Liver (tissue), 9 donors: Measurements from ENCODE around the gene EVL. TPM values are rescaled to one million over a fixed set of nuclear protein-coding genes. Genes with fewer than 3 reads are reported as not detected.

ENCODE experiments used
- DNase-seq: peaks from one replicate; pipeline ENCODE4 v3.0.0-alpha.2; 2017; ENCODE audit warnings: low spot score
- H3K27ac ChIP-seq, 2 donors: one replicate each; pipeline ENCODE4 v1.7.0; 2013; ENCODE audit warnings: inconsistent platforms in 2 of 2, low read length in 2 of 2, control low read depth in 1 of 2, low read depth in 1 of 2, mild to moderate bottlenecking in 1 of 2
- H3K27me3 ChIP-seq, 4 donors: one replicate each; pipeline versions ENCODE4 v1.6.1 to v1.7.0; 2013; ENCODE audit warnings: low read length in 3 of 4, inconsistent platforms in 1 of 4, mild to moderate bottlenecking in 1 of 4, moderate library complexity in 1 of 4; ENCODE audit not compliant: control insufficient read depth in 4 of 4, insufficient read depth in 4 of 4
- H3K36me3 ChIP-seq, 4 donors: one replicate each; pipeline versions ENCODE4 v1.6.1 to v1.7.0; 2013; ENCODE audit warnings: low read length in 3 of 4, mild to moderate bottlenecking in 3 of 4, low read depth in 1 of 4, moderate library complexity in 1 of 4; ENCODE audit not compliant: control insufficient read depth in 4 of 4, insufficient read depth in 3 of 4
- H3K4me1 ChIP-seq, 4 donors: one replicate each; pipeline versions ENCODE4 v1.6.1 to v1.7.0; 2013; ENCODE audit warnings: low read length in 3 of 4, mild to moderate bottlenecking in 3 of 4, moderate library complexity in 1 of 4; ENCODE audit not compliant: control insufficient read depth in 4 of 4, insufficient read depth in 4 of 4
- H3K4me3 ChIP-seq, 3 donors: one replicate each; pipeline versions ENCODE4 v1.6.1 to v1.7.0; 2013; ENCODE audit warnings: low read length in 3 of 3, control low read depth in 1 of 3, low read depth in 1 of 3, mild to moderate bottlenecking in 1 of 3
- H3K9ac ChIP-seq, 2 donors: one replicate each; pipeline ENCODE4 v1.7.0; 2013; ENCODE audit warnings: low read length in 2 of 2, mild to moderate bottlenecking in 2 of 2, moderate library complexity in 2 of 2, control low read depth in 1 of 2, low read depth in 1 of 2
- H3K9me3 ChIP-seq, 4 donors: one replicate each; pipeline versions ENCODE4 v1.6.1 to v1.7.0; 2013; ENCODE audit warnings: low read length in 3 of 4; ENCODE audit not compliant: control insufficient read depth in 4 of 4
- CTCF ChIP-seq: fragments of 150-350 bp; IDR thresholded peaks from 2 replicates; pipeline ENCODE4 v1.5.1; 2017; ENCODE audit warnings: improper control_type of control experiment, low read depth, low read length; ENCODE audit not compliant: missing input control
- FOXA2 ChIP-seq: IDR thresholded peaks from 2 replicates; pipeline ENCODE4 v1.6.1; 2016; ENCODE audit warnings: antibody characterized with exemption
- GABPA ChIP-seq, 2 donors: IDR thresholded peaks in 1 of 2; conservative IDR thresholded peaks in 1 of 2; 2 replicates each; pipeline ENCODE4 v1.6.1; 2016; ENCODE audit warnings: antibody characterized with exemption in 2 of 2, mild to moderate bottlenecking in 1 of 2, moderate library complexity in 1 of 2
- HNF4G ChIP-seq: IDR thresholded peaks from 2 replicates; pipeline ENCODE4 v1.6.1; 2016; ENCODE audit warnings: antibody characterized with exemption
- JUND ChIP-seq, 2 donors: IDR thresholded peaks; 2 replicates each; pipeline ENCODE4 v1.6.1; 2016; ENCODE audit warnings: antibody characterized with exemption in 2 of 2
- NR2F2 ChIP-seq: IDR thresholded peaks from 2 replicates; pipeline ENCODE4 v1.6.1; 2016; ENCODE audit warnings: antibody characterized with exemption
- RAD21 ChIP-seq, 2 donors: IDR thresholded peaks; 2 replicates each; pipeline ENCODE4 v1.6.1; 2016; ENCODE audit warnings: antibody characterized with exemption in 2 of 2, mild to moderate bottlenecking in 2 of 2
- SP1 ChIP-seq: IDR thresholded peaks from 2 replicates; pipeline ENCODE4 v1.6.1; 2018; ENCODE audit warnings: antibody characterized with exemption, mild to moderate bottlenecking
- TAF1 ChIP-seq: conservative IDR thresholded peaks from 2 replicates; pipeline ENCODE4 v1.6.1; 2016; ENCODE audit warnings: antibody characterized with exemption, mild to moderate bottlenecking
- YY1 ChIP-seq: IDR thresholded peaks from 2 replicates; pipeline ENCODE4 v1.6.1; 2016; ENCODE audit warnings: antibody characterized with exemption, mild to moderate bottlenecking
- WGBS: extraction: QIAGEN DNeasy Blood & Tissue Kit; methylation state at CpG from one replicate; pipeline ENCODE4 v1.1.7; 2013; 5-methylcytosine and 5-hydroxymethylcytosine counted together
- polyA plus RNA-seq, 2 donors: library from polyadenylated mRNA; stranded (reverse) in 1 of 2; unstranded in 1 of 2; fragments of 200-250 nt in 1 of 2; fragments of >200 nt in 1 of 2; fragmentation: Nextera tagmentation in 1 of 2; extraction: Ambion mirVana in 1 of 2; gene quantifications; one replicate each; pipeline versions ENCODE4 v1.2.1 to v1.2.3, GENCODE V29; 2013 to 2015
- total RNA-seq, 2 donors: library from RNA; depleted of rRNA; stranded (reverse); fragments of >200 nt; gene quantifications; one replicate each; pipeline ENCODE4 v1.2.3, GENCODE V29; 2014
- TF ChIP-seq, protein P1 (sequence below): IDR thresholded peaks from 2 replicates; pipeline ENCODE4 v1.6.1; 2016; ENCODE audit warnings: antibody characterized with exemption
- TF ChIP-seq, protein P2 (sequence below): IDR thresholded peaks from 2 replicates; pipeline ENCODE4 v1.6.1; 2016; ENCODE audit warnings: antibody characterized with exemption
- TF ChIP-seq, protein P3 (sequence below): IDR thresholded peaks from 2 replicates; pipeline ENCODE4 v1.6.1; 2016; ENCODE audit warnings: antibody characterized with exemption, mild to moderate bottlenecking
- donor health status: healthy.
- donor health status: healthy.
- donor health status: healthy.
- donor health status: healthy.
- donor health status: healthy.

Gene EVL
- total and polyA plus RNA-seq, 4 donors: 11.3 to 85.9 (median 33.9) TPM

- H3K27ac ChIP-seq: no peak overlapping the region
- H3K9me3 ChIP-seq: no peaks in the 10 kb centered on the region
- no peaks in the 10 kb centered on the region for H3K27me3 ChIP-seq
- H3K9ac ChIP-seq: no peak overlapping the region
- no peaks in the 10 kb centered on the region for H3K36me3 ChIP-seq
- H3K4me1 ChIP-seq: peaks cover 3 to 12% (median 9%) of the 10 kb centered on the region in 4 donors
- no peak overlapping the region for H3K4me3 ChIP-seq
- TF ChIP-seq YY1: no peak
- TF ChIP-seq, protein P1, sequence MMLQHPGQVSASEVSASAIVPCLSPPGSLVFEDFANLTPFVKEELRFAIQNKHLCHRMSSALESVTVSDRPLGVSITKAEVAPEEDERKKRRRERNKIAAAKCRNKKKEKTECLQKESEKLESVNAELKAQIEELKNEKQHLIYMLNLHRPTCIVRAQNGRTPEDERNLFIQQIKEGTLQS: no peak
- no peak for TF ChIP-seq RAD21 (IDR thresholded peaks at IDR 0.05)
- TF ChIP-seq TAF1: no peak
- no peak for TF ChIP-seq SP1
- TF ChIP-seq NR2F2: no peak
- no peak for TF ChIP-seq JUND (IDR thresholded peaks at IDR 0.05)
- no peak for TF ChIP-seq CTCF
- TF ChIP-seq GABPA (IDR thresholded peaks at IDR 0.05 in 1 of 2, conservative IDR thresholded peaks at IDR 0.05 in 1 of 2): no peak
- TF ChIP-seq, protein P2, sequence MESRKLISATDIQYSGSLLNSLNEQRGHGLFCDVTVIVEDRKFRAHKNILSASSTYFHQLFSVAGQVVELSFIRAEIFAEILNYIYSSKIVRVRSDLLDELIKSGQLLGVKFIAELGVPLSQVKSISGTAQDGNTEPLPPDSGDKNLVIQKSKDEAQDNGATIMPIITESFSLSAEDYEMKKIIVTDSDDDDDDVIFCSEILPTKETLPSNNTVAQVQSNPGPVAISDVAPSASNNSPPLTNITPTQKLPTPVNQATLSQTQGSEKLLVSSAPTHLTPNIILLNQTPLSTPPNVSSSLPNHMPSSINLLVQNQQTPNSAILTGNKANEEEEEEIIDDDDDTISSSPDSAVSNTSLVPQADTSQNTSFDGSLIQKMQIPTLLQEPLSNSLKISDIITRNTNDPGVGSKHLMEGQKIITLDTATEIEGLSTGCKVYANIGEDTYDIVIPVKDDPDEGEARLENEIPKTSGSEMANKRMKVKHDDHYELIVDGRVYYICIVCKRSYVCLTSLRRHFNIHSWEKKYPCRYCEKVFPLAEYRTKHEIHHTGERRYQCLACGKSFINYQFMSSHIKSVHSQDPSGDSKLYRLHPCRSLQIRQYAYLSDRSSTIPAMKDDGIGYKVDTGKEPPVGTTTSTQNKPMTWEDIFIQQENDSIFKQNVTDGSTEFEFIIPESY: no peak
- TF ChIP-seq, protein P3, sequence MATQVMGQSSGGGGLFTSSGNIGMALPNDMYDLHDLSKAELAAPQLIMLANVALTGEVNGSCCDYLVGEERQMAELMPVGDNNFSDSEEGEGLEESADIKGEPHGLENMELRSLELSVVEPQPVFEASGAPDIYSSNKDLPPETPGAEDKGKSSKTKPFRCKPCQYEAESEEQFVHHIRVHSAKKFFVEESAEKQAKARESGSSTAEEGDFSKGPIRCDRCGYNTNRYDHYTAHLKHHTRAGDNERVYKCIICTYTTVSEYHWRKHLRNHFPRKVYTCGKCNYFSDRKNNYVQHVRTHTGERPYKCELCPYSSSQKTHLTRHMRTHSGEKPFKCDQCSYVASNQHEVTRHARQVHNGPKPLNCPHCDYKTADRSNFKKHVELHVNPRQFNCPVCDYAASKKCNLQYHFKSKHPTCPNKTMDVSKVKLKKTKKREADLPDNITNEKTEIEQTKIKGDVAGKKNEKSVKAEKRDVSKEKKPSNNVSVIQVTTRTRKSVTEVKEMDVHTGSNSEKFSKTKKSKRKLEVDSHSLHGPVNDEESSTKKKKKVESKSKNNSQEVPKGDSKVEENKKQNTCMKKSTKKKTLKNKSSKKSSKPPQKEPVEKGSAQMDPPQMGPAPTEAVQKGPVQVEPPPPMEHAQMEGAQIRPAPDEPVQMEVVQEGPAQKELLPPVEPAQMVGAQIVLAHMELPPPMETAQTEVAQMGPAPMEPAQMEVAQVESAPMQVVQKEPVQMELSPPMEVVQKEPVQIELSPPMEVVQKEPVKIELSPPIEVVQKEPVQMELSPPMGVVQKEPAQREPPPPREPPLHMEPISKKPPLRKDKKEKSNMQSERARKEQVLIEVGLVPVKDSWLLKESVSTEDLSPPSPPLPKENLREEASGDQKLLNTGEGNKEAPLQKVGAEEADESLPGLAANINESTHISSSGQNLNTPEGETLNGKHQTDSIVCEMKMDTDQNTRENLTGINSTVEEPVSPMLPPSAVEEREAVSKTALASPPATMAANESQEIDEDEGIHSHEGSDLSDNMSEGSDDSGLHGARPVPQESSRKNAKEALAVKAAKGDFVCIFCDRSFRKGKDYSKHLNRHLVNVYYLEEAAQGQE: no peak
- 94% methylated on average over 5 of the region's 5 CpGs for WGBS
- no peak for DNase-seq
Observed at GRCh38 chr14:100107236-100107635, 42.0 kb downstream of the EVL start.

DNA sequence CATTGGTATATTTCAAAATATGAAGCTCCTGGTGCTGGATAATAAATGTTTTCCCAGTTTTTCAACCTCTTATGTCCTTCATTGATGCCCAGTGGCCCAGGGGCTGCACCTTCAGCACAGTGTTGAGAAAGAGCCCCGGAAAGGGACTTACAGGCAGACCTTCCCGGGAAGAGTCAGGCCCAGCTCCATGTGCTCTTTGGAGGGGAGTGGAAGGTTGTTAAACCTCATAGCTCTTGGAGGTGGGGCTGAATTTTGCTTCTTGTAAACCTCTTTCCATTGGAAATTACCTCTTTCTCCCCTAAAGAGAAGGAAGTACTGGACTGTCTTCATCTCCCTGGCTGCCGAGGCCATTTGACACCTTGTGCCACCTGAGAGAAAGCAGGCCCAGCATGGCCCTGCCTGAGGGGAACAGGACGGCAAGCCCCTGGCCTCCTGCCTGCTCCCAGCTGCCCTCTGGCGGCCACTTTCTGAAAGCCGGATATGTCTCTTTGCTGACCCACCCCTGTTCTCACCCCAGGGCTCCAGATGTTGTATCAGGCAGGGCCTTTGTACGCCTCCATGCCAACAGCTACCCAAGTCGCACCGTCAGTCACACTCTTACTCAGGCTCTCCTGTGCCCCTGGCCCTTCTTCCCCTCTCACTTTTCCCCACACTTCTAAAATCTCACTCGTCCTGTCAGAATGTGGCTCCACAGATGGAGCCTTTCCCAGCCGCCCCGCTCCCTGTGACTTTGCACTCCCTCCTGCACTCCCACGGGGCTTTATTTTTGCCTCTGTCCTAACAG is 43.0 kb downstream of the EVL start:
- Histone ChIP-seq H3K9ac (no peak overlapping the region), H3K36me3 (no peaks in the 10 kb centered on the region), H3K4me3 (no peak overlapping the region), H3K27ac (no peak overlapping the region), H3K4me1 (peaks cover 3 to 12% (median 8%) of the 10 kb centered on the region in 4 donors), H3K9me3 (no peaks in the 10 kb centered on the region), H3K27me3 (no peaks in the 10 kb centered on the region)
- TF ChIP-seq HNF4G (no peak), RAD21 (IDR thresholded peaks at IDR 0.05) (peak; percentile 83 to 93), JUND (IDR thresholded peaks at IDR 0.05) (no peak), FOXA2 (no peak), CTCF (peak; percentile 76)
- WGBS: 41% methylated on average over 13 of the region's 13 CpGs
- peak; percentile 86 for DNase-seq
